HEK293 (cell line): ENCODE measurements around the gene EML6.

Source experiments
- CTCF ChIA-PET: fragments of 350-600 bp; formaldehyde crosslinking; extraction: SDS; loops from one replicate; lab custom pipeline; 2021; ENCODE audit warnings: antibody characterized with exemption; lab: Yijun Ruan, JAX
- POLR2A ChIA-PET: fragments of 300-600 bp; formaldehyde crosslinking; extraction: SDS; loops from one replicate; lab custom pipeline; 2020; ENCODE audit warnings: antibody characterized with exemption, inconsistent platforms; lab: Yijun Ruan, JAX
- H3K27ac ChIP-seq: fragments of 200-500 bp; sonication (Bioruptor generic); 2 replicates; pipeline ENCODE4 v1.5.1; 2014; ENCODE audit warnings: low read depth, low read length, control low read depth, inconsistent platforms; ENCODE audit errors: extremely low read depth
- H3K36me3 ChIP-seq, 2 experiments: fragments of 200-500 bp in 1 of 2; sonication (Bioruptor generic) in 1 of 2; 1 replicate in 1 of 2; 2 replicates in 1 of 2; pipeline ENCODE4 v1.5.1; 2014 to 2017; ENCODE audit warnings: inconsistent platforms in 2 of 2, low read length in 2 of 2; ENCODE audit not compliant: control insufficient read depth in 2 of 2, insufficient read depth in 1 of 2
- H3K4me1 ChIP-seq: fragments of 200-500 bp; sonication (Bioruptor generic); 2 replicates; pipeline ENCODE4 v1.5.1; 2014; ENCODE audit warnings: mild to moderate bottlenecking, low read length, inconsistent platforms; ENCODE audit not compliant: control insufficient read depth, insufficient read depth
- H3K4me3 ChIP-seq: 2 replicates; pipeline ENCODE4 v1.5.1; 2011; ENCODE audit warnings: low read depth, mild to moderate bottlenecking, control low read depth, low read length, moderate library complexity
- H3K9me3 ChIP-seq: fragments of 200-500 bp; sonication (Bioruptor generic); 2 replicates; pipeline ENCODE4 v1.5.1; 2014; ENCODE audit warnings: low read depth, low read length, inconsistent platforms; ENCODE audit not compliant: control insufficient read depth, insufficient read depth
- GLI4 ChIP-seq: fragments of 450-650 bp; formaldehyde crosslinking; IDR thresholded peaks from 2 replicates; pipeline ENCODE4 v1.5.1; 2016; ENCODE audit warnings: missing biosample characterization, missing genetic modification characterization
- HOXC10 ChIP-seq: sonication (generic); formaldehyde crosslinking; IDR thresholded peaks from 2 replicates; pipeline ENCODE4 v1.8.1; 2023; ENCODE audit warnings: mild to moderate bottlenecking, missing genetic modification reagents
- OVOL3 ChIP-seq: fragments of 450-650 bp; formaldehyde crosslinking; IDR thresholded peaks from 2 replicates; pipeline ENCODE4 v1.5.1; 2016; ENCODE audit warnings: missing biosample characterization, missing genetic modification characterization
- ZNF157 ChIP-seq: fragments of 450-650 bp; formaldehyde crosslinking; IDR thresholded peaks from 2 replicates; pipeline ENCODE4 v1.5.1; 2016; ENCODE audit warnings: missing biosample characterization, missing genetic modification characterization
- ZNF19 ChIP-seq: fragments of 450-650 bp; formaldehyde crosslinking; IDR thresholded peaks from 2 replicates; pipeline ENCODE4; 2016; ENCODE audit warnings: missing biosample characterization, missing genetic modification characterization, low read depth
- ZNF366 ChIP-seq: fragments of 450-650 bp; formaldehyde crosslinking; conservative IDR thresholded peaks from 2 replicates; pipeline ENCODE4 v1.5.1; 2016; ENCODE audit warnings: missing biosample characterization, missing genetic modification characterization
- ZNF48 ChIP-seq: fragments of 450-650 bp; formaldehyde crosslinking; IDR thresholded peaks from 2 replicates; pipeline ENCODE4 v1.5.1; 2016; ENCODE audit warnings: missing biosample characterization, missing genetic modification characterization
- ZNF660 ChIP-seq: fragments of 450-650 bp; IDR thresholded peaks from 2 replicates; pipeline ENCODE4 v1.5.1; 2018; ENCODE audit warnings: missing biosample characterization, mild to moderate bottlenecking, missing genetic modification characterization
- ZNF843 ChIP-seq: fragments of 450-650 bp; formaldehyde crosslinking; IDR thresholded peaks from 2 replicates; pipeline ENCODE4 v1.5.1; 2016; ENCODE audit warnings: missing biosample characterization, missing genetic modification characterization
- TF ChIP-seq, protein P1 (sequence below): fragments of 450-650 bp; IDR thresholded peaks from 2 replicates; pipeline ENCODE4 v1.5.1; 2018; ENCODE audit warnings: missing biosample characterization, missing genetic modification characterization
- TF ChIP-seq, protein P2 (sequence below): fragments of 450-650 bp; formaldehyde crosslinking; conservative IDR thresholded peaks from 2 replicates; pipeline ENCODE4 v1.5.1; 2016; ENCODE audit warnings: low read depth, missing biosample characterization, missing genetic modification characterization
- TF ChIP-seq, protein P3 (sequence below): fragments of 450-650 bp; formaldehyde crosslinking; IDR thresholded peaks from 2 replicates; pipeline ENCODE4 v1.5.1; 2017; ENCODE audit warnings: missing biosample characterization, missing genetic modification characterization
- TF ChIP-seq, protein P4 (sequence below): fragments of 450-650 bp; formaldehyde crosslinking; IDR thresholded peaks from 2 replicates; pipeline ENCODE4 v1.5.1; 2017; ENCODE audit warnings: missing biosample characterization, missing genetic modification characterization
- TF ChIP-seq, protein P5 (sequence below): fragments of 450-650 bp; formaldehyde crosslinking; IDR thresholded peaks from 2 replicates; pipeline ENCODE4 v1.5.1; 2016; ENCODE audit warnings: missing biosample characterization, missing genetic modification characterization
- TF ChIP-seq, protein P6 (sequence below): fragments of 450-650 bp; formaldehyde crosslinking; optimal IDR thresholded peaks from 2 replicates; pipeline ENCODE3; 2016; ENCODE audit warnings: missing biosample characterization, mild to moderate bottlenecking, missing genetic modification characterization

EML6 gene

DNA sequence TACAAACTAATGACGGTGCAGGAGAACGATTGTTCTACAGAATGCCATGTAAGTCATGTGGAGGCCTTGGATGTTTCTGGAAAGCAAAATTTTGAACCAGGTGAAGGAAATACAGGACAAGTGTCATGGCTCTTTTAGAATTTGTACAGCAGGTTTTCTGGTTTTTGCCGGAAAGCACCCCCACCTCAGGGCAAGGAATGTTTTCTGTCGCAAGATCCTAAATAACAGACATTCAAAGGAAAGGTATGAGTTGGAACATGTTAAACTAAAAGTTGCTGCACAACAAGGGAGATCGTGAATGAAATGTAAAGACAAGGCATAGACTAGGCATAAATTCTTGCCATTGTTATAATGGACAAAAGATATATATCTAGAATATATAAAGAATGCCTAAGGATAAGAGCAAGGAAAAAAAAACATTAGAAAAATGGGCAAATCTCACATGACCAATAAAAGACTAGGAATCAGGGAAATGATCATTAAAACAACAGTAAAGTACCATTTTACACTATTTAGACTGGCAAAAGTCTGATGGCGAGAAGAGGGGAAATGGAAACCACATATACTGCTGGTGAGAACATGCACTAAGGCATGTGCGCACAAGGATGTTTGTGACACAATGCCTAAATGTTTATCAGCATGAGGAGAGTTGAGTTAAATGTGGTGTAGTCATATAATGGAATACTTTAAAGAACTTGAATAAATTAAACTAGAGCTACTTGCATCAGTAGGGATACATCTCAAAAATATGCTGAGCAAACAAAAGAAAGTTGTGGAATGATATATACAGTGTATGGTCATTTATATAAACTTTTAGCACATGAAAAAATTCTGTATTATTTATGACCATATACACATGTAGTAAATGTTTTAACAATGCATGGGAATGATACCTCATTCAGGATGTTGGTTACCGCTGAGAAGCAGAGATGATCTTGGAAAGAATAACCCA, 127.0 kb downstream of the EML6 start:
- Histone ChIP-seq H3K36me3 (no peaks in the 10 kb centered on the region), H3K4me1 (no peaks in the 10 kb centered on the region), H3K27ac (no peak overlapping the region), H3K9me3 (no peaks in the 10 kb centered on the region), H3K4me3 (no peak overlapping the region)
- POLR2A ChIA-PET, result no interaction called here
- CTCF ChIA-PET, result no interaction called here
- TF ChIP-seq HOXC10 (CRISPR knock-in tag) (no peak), ZNF843 (tag by site-specific recombination) (no peak), ZNF660 (tag by site-specific recombination) (no peak), ZNF48 (tag by site-specific recombination) (no peak), ZNF19 (tag by site-specific recombination) (no peak), ZNF157 (no peak), GLI4 (tag by site-specific recombination) (no peak), ZNF366 (no peak)
- TF ChIP-seq, protein P1, sequence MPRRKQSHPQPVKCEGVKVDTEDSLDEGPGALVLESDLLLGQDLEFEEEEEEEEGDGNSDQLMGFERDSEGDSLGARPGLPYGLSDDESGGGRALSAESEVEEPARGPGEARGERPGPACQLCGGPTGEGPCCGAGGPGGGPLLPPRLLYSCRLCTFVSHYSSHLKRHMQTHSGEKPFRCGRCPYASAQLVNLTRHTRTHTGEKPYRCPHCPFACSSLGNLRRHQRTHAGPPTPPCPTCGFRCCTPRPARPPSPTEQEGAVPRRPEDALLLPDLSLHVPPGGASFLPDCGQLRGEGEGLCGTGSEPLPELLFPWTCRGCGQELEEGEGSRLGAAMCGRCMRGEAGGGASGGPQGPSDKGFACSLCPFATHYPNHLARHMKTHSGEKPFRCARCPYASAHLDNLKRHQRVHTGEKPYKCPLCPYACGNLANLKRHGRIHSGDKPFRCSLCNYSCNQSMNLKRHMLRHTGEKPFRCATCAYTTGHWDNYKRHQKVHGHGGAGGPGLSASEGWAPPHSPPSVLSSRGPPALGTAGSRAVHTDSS, result no peak
- TF ChIP-seq, protein P2, sequence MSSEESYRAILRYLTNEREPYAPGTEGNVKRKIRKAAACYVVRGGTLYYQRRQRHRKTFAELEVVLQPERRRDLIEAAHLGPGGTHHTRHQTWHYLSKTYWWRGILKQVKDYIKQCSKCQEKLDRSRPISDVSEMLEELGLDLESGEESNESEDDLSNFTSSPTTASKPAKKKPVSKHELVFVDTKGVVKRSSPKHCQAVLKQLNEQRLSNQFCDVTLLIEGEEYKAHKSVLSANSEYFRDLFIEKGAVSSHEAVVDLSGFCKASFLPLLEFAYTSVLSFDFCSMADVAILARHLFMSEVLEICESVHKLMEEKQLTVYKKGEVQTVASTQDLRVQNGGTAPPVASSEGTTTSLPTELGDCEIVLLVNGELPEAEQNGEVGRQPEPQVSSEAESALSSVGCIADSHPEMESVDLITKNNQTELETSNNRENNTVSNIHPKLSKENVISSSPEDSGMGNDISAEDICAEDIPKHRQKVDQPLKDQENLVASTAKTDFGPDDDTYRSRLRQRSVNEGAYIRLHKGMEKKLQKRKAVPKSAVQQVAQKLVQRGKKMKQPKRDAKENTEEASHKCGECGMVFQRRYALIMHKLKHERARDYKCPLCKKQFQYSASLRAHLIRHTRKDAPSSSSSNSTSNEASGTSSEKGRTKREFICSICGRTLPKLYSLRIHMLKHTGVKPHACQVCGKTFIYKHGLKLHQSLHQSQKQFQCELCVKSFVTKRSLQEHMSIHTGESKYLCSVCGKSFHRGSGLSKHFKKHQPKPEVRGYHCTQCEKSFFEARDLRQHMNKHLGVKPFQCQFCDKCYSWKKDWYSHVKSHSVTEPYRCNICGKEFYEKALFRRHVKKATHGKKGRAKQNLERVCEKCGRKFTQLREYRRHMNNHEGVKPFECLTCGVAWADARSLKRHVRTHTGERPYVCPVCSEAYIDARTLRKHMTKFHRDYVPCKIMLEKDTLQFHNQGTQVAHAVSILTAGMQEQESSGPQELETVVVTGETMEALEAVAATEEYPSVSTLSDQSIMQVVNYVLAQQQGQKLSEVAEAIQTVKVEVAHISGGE, result no peak
- TF ChIP-seq, protein P3, sequence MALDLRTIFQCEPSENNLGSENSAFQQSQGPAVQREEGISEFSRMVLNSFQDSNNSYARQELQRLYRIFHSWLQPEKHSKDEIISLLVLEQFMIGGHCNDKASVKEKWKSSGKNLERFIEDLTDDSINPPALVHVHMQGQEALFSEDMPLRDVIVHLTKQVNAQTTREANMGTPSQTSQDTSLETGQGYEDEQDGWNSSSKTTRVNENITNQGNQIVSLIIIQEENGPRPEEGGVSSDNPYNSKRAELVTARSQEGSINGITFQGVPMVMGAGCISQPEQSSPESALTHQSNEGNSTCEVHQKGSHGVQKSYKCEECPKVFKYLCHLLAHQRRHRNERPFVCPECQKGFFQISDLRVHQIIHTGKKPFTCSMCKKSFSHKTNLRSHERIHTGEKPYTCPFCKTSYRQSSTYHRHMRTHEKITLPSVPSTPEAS (tag by site-specific recombination), result no peak

DNA sequence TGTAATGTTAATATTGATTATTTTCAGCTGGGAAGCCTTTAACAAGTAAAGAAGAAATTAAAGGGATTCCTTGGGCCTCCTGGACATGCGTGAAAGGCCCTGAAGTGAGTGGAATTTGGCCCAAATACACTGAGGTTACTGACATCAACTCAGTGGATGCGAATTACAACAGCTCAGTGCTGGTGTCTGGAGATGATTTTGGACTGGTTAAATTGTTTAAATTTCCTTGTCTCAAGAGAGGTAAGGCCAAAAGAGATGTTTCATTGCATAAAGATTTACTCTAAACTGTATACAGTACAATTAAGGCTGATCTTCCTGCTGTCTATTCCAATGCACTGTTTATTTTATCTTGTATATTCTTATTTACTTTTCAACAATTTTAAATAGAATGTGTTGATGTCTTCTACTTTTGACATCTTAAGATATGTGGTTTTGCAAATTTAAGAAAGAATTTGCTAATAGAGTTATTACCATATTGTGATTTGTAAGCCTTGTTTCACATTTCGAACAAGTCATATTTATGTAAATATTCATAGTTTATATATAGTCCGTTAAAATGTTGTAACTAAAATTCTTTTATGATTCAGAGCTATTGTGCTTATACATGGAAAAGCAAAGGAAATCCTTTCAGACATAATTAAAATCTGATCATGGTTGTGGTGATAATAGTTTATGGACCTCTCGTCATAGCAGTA, 130.3 kb downstream of the EML6 start:
- ChIA-PET CTCF (interaction anchor here (1.5 kb wide), 1 partner anchor 15 kb away, joined by 5 read pairs; no protein-coding TSS in a partner anchor), POLR2A (no interaction called here)
- no peaks in the 10 kb centered on the region for H3K4me1 ChIP-seq
- H3K9me3 ChIP-seq, result no peaks in the 10 kb centered on the region
- no peaks in the 10 kb centered on the region for H3K36me3 ChIP-seq
- no peak overlapping the region for H3K27ac ChIP-seq
- TF ChIP-seq ZNF48 (tag by site-specific recombination) (no peak), OVOL3 (no peak)
- TF ChIP-seq, protein P4, sequence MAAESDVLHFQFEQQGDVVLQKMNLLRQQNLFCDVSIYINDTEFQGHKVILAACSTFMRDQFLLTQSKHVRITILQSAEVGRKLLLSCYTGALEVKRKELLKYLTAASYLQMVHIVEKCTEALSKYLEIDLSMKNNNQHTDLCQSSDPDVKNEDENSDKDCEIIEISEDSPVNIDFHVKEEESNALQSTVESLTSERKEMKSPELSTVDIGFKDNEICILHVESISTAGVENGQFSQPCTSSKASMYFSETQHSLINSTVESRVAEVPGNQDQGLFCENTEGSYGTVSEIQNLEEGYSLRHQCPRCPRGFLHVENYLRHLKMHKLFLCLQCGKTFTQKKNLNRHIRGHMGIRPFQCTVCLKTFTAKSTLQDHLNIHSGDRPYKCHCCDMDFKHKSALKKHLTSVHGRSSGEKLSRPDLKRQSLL (tag by site-specific recombination), result no peak
- TF ChIP-seq, protein P5, sequence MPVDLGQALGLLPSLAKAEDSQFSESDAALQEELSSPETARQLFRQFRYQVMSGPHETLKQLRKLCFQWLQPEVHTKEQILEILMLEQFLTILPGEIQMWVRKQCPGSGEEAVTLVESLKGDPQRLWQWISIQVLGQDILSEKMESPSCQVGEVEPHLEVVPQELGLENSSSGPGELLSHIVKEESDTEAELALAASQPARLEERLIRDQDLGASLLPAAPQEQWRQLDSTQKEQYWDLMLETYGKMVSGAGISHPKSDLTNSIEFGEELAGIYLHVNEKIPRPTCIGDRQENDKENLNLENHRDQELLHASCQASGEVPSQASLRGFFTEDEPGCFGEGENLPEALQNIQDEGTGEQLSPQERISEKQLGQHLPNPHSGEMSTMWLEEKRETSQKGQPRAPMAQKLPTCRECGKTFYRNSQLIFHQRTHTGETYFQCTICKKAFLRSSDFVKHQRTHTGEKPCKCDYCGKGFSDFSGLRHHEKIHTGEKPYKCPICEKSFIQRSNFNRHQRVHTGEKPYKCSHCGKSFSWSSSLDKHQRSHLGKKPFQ, result no peak
- TF ChIP-seq, protein P6, sequence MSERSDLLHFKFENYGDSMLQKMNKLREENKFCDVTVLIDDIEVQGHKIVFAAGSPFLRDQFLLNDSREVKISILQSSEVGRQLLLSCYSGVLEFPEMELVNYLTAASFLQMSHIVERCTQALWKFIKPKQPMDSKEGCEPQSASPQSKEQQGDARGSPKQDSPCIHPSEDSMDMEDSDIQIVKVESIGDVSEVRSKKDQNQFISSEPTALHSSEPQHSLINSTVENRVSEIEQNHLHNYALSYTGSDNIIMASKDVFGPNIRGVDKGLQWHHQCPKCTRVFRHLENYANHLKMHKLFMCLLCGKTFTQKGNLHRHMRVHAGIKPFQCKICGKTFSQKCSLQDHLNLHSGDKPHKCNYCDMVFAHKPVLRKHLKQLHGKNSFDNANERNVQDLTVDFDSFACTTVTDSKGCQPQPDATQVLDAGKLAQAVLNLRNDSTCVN, result no peak
- no peak overlapping the region for H3K4me3 ChIP-seq
